Tibial artery (tissue), 4 donors: ENCODE measurements around the gene ZNF367.
"Not testable (repeated sequence)": the region's sequence is repeated elsewhere in the genome, so short reads cannot be mapped to it uniquely, and the experiment has no call there.

Experiments
- DNase-seq, 2 donors: peaks; one replicate each; pipeline ENCODE4 v3.0.0-alpha.2; 2019
- H3K27ac ChIP-seq, 2 donors: fragments of 200-600 bp; sonication (generic) in 1 of 2; 1 replicate in 1 of 2; 2 replicates in 1 of 2; pipeline ENCODE4 v1.5.1; 2018 to 2019; ENCODE audit warnings: mild to moderate bottlenecking in 1 of 2
- H3K27me3 ChIP-seq, 2 donors: fragments of 200-600 bp; sonication (generic) in 1 of 2; one replicate each; pipeline versions ENCODE4 v1.5.1 to v1.6.0; 2016 to 2019
- H3K36me3 ChIP-seq, 3 donors: fragments of 200-600 bp; sonication (generic) in 2 of 3; one replicate each; pipeline ENCODE4 v1.5.1; 2016 to 2019; ENCODE audit warnings: mild to moderate bottlenecking in 2 of 3
- H3K4me1 ChIP-seq, 4 donors: fragments of 200-600 bp; sonication (generic) in 2 of 4; 1 replicate in 3 of 4; 2 replicates in 1 of 4; pipeline ENCODE4 v1.5.1; 2016 to 2019
- H3K4me3 ChIP-seq, 2 donors: fragments of 200-600 bp; sonication (generic) in 1 of 2; 1 replicate in 1 of 2; 2 replicates in 1 of 2; pipeline ENCODE4 v1.5.1; 2018 to 2019; ENCODE audit warnings: mild to moderate bottlenecking in 2 of 2
- H3K9me3 ChIP-seq, 3 donors: fragments of 200-600 bp; sonication (generic) in 1 of 3; one replicate each; pipeline ENCODE4 v1.5.1; 2016 to 2019
- intact Hi-C: fragments of 100-400 bp; cut with DNase I; formaldehyde crosslinking; loops from one replicate; pipeline ENCODE4 v1.15.0; 2023; ENCODE audit warnings: low total_unique reads
- TF ChIP-seq, protein P1 (sequence below), 2 experiments: fragments of 200-600 bp in 1 of 2; fragments of 450-650 bp in 1 of 2; IDR thresholded peaks; one replicate each; pipeline ENCODE4 v1.5.1; 2017 to 2019; ENCODE audit warnings: antibody characterized with exemption in 2 of 2, mild to moderate bottlenecking in 1 of 2, moderate library complexity in 1 of 2

Gene ZNF367

DNA sequence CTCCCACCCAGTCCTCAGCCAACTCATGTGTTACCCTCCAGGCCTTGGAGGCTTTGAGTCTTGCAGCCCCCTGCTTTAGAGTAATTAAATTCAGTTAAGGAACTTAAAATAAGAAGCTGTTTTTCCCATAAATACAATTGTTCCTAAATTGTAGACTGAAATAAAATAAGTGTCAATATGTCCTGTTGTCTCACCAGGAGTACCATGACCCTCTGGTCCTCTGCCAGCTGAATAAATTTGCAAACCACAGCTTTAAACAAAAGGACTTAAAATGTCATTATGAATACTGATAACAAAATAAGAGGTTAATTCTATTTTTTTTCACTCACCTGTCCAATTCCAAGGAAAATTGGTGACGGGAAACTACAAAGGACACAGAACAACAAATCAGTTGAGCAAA is 50.2 kb downstream of the ZNF367 start:
- H3K27ac ChIP-seq = no peak overlapping the region
- no peaks in the 10 kb centered on the region for H3K27me3 ChIP-seq
- no peaks in the 10 kb centered on the region for H3K4me1 ChIP-seq
- no peak for DNase-seq
- no peaks in the 10 kb centered on the region for H3K9me3 ChIP-seq
- H3K36me3 ChIP-seq = peaks cover 15 to 24% (median 19%) of the 10 kb centered on the region in 3 donors
- H3K4me3 ChIP-seq = no peak overlapping the region
- TF ChIP-seq, protein P1, sequence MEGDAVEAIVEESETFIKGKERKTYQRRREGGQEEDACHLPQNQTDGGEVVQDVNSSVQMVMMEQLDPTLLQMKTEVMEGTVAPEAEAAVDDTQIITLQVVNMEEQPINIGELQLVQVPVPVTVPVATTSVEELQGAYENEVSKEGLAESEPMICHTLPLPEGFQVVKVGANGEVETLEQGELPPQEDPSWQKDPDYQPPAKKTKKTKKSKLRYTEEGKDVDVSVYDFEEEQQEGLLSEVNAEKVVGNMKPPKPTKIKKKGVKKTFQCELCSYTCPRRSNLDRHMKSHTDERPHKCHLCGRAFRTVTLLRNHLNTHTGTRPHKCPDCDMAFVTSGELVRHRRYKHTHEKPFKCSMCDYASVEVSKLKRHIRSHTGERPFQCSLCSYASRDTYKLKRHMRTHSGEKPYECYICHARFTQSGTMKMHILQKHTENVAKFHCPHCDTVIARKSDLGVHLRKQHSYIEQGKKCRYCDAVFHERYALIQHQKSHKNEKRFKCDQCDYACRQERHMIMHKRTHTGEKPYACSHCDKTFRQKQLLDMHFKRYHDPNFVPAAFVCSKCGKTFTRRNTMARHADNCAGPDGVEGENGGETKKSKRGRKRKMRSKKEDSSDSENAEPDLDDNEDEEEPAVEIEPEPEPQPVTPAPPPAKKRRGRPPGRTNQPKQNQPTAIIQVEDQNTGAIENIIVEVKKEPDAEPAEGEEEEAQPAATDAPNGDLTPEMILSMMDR (IDR thresholded peaks at IDR 0.05) = no peak
- intact Hi-C loops = no loop called here

DNA sequence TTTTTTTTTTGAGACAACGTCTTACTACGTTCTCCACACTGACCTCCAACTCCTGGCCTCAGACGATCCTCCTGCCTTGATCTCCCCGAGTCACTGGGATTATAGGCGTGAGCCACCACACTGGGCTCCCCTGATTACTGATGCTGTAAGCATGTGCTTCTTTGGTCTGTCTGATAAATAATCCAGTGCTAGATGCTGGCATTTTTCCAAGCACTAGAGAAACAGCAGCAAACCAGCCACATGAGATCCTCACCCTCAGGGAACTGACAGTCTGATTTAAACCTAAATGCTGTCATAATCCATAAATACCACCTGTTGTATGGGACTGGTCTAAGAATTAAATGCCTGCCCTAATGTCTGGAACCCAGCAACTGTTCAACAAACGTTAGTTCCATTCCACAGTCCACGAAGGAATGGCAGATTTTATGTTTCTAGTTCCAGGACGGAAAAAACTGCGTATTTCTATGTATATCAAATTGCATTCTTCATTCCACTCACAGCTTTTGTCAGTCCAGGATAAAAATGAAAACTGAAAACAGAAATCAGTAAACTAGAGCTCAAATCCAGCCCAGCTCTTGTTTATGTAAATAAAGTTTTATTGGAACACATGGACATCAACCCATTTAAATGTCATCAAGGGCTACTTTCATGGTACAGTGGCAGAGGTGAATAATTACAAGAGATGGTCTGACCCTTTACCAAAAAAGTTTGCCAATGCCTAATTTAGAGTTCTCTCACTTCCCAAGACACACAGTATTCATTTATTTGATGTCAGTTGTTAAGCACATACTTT is 54.8 kb downstream of the ZNF367 start:
- intact Hi-C loops = no loop called here
- Histone ChIP-seq H3K27ac (no peak overlapping the region), H3K9me3 (no peaks in the 10 kb centered on the region), H3K4me1 (no peaks in the 10 kb centered on the region), H3K36me3 (peaks cover 23 to 61% (median 56%) of the 10 kb centered on the region in 3 donors), H3K27me3 (no peaks in the 10 kb centered on the region), H3K4me3 (no peak overlapping the region)
- no peak for DNase-seq
- TF ChIP-seq, protein P1 (IDR thresholded peaks at IDR 0.05) = no peak

DNA sequence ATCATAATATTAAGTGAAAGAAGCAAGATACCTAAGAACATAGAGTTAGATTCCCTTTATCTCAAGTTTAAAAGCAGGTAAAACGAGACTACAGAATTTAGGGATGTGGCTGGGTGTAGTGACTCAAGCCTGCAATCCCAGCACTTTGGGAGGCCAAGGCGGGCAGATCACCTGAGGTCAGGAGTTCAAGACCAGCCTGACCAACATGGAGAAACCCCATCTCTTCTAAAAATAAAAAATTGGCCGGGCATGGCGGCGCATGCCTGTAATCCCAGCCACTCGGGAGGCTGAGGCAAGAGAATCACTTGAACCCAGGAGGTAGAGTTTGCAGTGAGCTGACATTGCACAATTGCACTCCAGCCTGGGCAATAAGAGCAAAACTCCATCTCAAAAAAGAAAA is 56.1 kb downstream of the ZNF367 start:
- H3K4me3 ChIP-seq, H3K27ac ChIP-seq, DNase-seq, H3K9me3 ChIP-seq, H3K4me1 ChIP-seq, H3K27me3 ChIP-seq, intact Hi-C loops: not testable (repeated sequence)
- peaks cover 23 to 68% (median 58%) of the 10 kb centered on the region in 3 donors for H3K36me3 ChIP-seq

DNA sequence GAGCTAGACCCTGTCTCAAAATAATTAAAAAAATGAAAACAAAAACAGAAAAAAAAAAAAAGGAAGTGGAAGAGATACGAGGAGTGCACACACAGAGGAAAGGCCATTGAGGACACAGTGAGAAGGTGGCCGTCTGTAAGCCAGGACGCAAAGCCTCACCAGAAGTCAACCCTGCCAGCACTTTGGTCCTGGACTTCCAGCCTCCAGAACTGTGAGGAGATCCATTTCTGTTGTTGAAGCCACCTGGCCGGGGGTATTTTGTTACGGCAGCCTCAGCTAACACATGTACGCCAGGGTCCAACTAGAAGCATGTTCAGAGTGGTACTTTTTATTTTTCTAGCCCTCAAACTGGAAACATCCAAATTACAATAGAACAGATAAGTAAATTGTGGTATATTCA is 56.5 kb downstream of the ZNF367 start:
- no peak overlapping the region for H3K4me3 ChIP-seq
- H3K36me3 ChIP-seq = peaks cover 27 to 70% (median 62%) of the 10 kb centered on the region in 3 donors
- H3K9me3 ChIP-seq = no peaks in the 10 kb centered on the region
- H3K27me3 ChIP-seq = no peaks in the 10 kb centered on the region
- no peak overlapping the region for H3K27ac ChIP-seq
- TF ChIP-seq, protein P1 (IDR thresholded peaks at IDR 0.05) = no peak
- no peak for DNase-seq
- intact Hi-C loops = no loop called here
- no peaks in the 10 kb centered on the region for H3K4me1 ChIP-seq

DNA sequence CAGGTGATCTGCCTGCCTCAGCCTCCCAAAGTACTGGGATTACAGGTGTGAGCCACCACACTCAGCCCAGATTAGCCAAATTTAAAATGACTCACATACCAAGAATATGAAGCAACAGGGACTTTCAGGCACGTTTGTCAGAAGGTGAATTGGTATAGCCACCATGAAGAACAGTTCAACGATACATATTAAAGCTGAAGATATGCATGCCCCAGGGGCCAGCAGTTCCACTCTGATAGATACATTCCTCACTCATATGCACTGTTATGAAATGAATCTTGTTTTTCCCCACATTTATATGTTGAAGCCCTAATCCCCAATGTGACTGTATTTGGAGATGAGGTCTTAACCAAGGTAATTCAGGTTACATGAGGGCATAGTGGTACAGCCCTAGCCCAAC is 57.2 kb downstream of the ZNF367 start:
- Histone ChIP-seq H3K27me3 (no peaks in the 10 kb centered on the region), H3K27ac (no peak overlapping the region), H3K36me3 (peaks cover 34 to 73% (median 68%) of the 10 kb centered on the region in 3 donors), H3K4me3 (no peak overlapping the region), H3K4me1 (no peaks in the 10 kb centered on the region), H3K9me3 (no peaks in the 10 kb centered on the region)
- DNase-seq = no peak
- intact Hi-C loops = no loop called here
- TF ChIP-seq, protein P1 (IDR thresholded peaks at IDR 0.05) = no peak

DNA sequence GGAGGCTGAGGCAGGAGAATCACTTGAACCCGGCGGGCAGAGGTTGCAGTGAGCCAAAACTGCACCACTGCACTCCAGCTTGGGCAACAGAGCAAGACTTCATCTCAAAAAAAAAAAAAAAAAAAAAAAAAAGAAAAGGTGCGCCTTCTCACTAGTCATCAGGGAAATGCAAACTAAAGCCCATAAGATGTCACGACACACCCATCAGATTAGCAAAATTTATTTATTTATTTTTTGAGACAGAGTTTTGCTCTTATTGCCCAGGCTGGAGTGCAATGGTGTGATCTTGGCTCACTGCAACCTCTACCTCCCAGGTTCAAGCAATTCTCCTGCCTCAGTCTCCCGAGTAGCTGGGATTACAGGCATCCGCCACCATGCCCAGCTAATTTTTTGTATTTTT is 57.6 kb downstream of the ZNF367 start:
- H3K27me3 ChIP-seq, DNase-seq, H3K4me3 ChIP-seq, H3K27ac ChIP-seq, intact Hi-C loops, H3K4me1 ChIP-seq, H3K9me3 ChIP-seq: not testable (repeated sequence)
- H3K36me3 ChIP-seq = peaks cover 36 to 76% (median 68%) of the 10 kb centered on the region in 3 donors
